HTR-8/SVneo (cell line): ENCODE results near the gene MED20.
"Not testable (repeated sequence)": the region's sequence is repeated elsewhere in the genome, so short reads cannot be mapped to it uniquely, and the experiment has no call there.

Experiments
- DNase-seq: peaks from one replicate; pipeline ENCODE4 v3.0.0; 2011; ENCODE audit warnings: low spot score, mixed read lengths; ENCODE audit not compliant: insufficient read length
- FAIRE-seq: peaks from 2 replicates; lab custom pipeline; 2011; peaks lifted over from hg19 to GRCh38; lab: Jason Lieb, UNC

Gene MED20

GRCh38 chr6:41920921-41921711, at the start of gene MED20, which contains the start of gene BYSL:
TSS of gene MED20 (minus strand) at chr6:41921139. CDS start at chr6:41921018, 121 bp downstream.
TSS of gene BYSL (plus strand) at chr6:41921499. CDS start at chr6:41921563, 64 bp downstream.
- DNase-seq (peak; percentile 95), FAIRE-seq (no peak)

DNA sequence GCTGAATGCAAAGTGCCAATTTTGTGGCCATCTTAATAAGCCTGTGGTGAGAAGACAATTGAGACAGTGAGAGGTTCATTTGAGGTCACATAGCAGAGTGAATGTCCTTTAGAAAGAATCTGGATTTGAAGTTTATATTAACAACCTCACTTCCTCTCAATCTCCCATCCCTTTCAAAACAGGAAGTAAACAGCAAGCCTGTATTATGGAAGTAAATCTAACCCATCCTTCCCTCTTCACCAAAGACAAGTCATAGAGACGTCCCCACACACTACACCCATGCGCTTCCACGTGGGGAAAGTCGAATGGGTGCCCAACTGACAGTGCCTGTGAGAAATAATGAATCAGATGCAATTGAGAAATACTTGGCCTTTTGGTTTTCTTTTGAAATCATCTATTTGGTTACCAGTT, 49.5 kb upstream of the MED20 start:
- peak; percentile 54 for DNase-seq
- FAIRE-seq, result no peak

DNA sequence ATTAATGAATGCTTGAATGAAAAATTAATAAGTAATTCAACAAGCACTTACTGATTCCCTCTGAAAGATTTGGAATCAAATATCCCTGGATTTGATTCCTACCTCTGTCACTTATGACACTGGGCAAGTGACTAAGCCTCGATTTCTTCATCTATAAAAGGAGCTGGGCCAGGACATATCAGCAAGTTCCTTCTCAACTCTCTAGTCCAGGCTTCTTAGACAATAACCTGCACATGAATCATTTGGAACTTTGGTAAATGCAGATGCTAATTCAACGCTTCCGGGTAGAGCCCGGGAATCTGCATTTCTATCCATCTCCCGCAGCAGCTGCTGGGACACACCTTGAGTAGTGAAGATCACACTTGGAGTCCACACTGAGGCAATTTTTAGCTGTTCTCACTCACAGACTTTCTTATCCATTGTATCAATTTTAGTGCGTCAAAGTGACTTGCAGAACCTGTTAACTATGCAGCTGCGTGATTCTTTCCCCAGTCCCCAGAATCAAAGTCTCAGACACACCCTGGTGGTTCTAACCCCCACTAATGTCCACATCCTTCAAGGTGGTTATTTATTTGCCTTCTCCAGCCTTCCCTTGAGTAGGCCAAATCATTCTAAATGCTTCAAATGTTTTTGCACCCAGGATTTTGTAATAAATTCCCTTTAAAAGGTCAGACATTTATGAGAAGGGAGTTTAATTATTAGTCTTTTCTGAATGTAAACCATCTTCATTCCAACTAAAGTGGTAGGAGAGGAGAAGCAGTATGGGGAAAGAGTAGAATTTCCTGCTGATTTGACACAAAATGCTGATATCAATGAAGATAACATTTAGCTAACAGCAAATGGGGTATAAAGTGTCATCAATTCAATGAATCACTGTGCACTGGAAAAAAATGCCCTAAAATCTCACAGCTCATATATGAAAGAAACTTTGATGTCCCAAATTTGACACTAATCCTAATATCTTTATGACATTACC, 46.7 kb upstream of the MED20 start:
- DNase-seq (no peak), FAIRE-seq (no peak)

GRCh38 chr6:41966961-41967311, 46.0 kb upstream of the MED20 start:
- FAIRE-seq (no peak), DNase-seq (peak; percentile 67)

- no peak for DNase-seq
- no peak for FAIRE-seq
Observed at GRCh38 chr6:41966214-41966920, 45.4 kb upstream of the MED20 start.

DNA sequence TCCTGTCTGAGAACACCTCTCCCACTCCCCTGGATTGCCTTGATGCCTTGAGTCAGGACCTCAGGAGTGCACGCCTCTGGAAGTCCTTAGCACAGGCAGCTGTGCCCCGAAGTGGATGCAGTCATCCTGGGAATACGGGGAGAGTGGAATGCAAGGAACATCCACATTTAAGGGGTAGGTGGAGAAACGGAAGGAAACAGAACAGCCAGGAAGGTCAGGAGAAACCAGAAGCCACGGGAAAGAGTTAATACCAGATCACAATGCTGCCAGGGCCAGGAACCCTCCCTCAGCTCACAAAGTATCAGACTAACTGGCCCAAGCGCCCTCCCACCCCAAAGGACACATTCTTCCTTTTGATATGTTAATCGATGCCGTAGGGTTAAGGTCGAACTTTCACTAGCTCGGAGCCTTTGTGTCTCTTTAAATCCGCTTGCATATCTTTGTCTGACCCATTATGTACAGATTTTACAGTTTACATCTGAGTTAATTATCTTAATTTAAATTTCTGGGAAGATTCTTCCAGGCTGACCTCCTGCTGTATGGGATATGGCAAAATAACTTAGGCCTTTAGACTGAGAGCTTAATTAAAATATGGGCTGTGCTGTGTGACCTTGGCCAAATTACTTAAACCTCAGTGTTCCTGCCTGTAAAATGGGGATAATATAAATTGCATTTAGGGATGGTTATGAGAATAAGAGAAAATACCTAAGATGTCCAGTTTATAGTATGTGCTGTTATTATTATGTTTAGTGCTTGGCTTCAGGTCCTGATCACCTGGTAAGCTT, 44.7 kb upstream of the MED20 start:
- no peak for DNase-seq

GRCh38 chr6:41964201-41964887, 43.4 kb upstream of the MED20 start:
- DNase-seq (no peak), FAIRE-seq (peak; percentile 81)

More for the DNA sequence above, 44.7 kb upstream of the MED20 start:
- FAIRE-seq, result no peak

- no peak for DNase-seq
- no peak for FAIRE-seq
Observed at GRCh38 chr6:41963371-41963770, 42.4 kb upstream of the MED20 start.

DNA sequence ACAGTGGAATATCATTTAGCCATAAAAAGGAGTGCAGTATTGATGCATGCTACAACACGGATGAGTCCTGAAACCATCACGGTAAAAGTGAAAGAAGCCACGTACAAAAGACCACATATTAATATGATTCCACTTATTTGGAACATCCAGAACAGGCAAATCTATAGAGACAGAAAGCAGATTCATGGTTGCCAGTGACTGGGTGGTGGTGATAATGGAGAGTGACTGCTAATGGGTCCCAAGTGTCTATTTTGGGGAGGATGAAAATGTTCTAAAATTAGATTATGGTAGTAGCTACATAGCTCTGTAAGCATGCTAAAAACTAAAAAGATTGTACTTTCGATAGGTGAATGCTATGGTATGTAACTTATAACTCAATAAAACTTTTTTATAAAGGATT, 39.1 kb upstream of the MED20 start:
- FAIRE-seq (no peak), DNase-seq (no peak)

GRCh38 chr6:41958022-41958856, 37.3 kb upstream of the MED20 start:
- FAIRE-seq (no peak), DNase-seq (no peak)

DNA sequence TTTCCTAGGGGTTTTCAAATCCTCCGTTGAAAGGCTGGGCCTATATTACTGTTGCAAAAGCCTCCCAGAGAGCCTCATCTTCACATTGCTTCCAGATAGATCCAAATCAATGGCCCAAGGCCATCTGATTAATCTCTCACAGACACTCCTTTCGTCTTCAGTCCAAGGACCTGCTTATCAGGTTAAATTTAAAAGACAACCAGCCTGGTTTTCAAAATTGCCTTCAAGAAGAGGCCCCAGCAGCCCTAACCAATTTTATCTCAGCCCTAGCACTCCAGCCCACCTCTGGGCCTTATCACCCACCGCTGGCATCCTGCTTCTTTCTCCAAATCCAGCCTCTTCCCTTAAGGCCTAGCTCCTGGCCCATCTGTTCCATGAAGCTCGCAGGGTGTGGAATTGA, 36.2 kb upstream of the MED20 start:
- no peak for FAIRE-seq

GRCh38 chr6:41955412-41955811, 34.5 kb upstream of the MED20 start:
- FAIRE-seq (no peak), DNase-seq (no peak)

More for the DNA sequence above, 36.2 kb upstream of the MED20 start:
- DNase-seq, result no peak

DNA sequence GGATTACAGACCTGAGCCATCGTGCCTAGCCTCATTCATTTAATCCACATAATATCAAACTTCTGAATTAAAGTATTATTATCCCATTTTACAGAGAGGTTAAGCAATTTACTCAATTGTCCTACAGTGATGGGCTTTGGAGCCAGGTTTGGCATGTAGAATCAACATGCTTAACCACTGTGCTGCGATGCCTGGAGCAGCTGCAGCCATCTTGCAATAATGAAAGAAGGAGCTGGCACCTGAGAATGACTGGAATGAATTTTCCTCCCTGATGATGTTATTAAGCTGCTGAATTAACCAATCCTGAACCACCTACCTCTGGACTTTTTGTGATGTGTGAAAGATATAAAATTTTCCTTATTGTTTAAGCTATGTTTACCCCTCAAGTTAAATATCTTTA, 33.7 kb upstream of the MED20 start:
- no peak for FAIRE-seq
- DNase-seq, result no peak

- DNase-seq (no peak), FAIRE-seq (no peak)
Observed at GRCh38 chr6:41947581-41948220, 26.8 kb upstream of the MED20 start.

DNA sequence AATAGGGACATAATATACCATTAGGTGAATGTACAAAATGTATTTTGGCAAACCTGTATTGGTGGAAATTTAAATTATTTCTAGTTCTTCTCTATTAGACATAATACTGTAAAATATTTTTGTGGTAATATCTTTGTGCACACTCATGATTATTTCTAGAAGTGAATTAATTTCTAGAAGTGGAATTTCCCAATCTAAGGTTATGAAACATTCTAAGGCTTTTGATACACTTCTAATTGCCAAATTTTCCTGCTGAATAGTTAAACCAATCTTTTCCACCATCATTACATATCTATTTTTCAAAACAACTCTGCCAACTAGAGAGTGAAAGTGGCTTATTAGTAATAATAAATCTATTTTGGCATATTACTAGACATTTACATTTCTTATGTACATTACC, 22.5 kb upstream of the MED20 start:
- no peak for DNase-seq
- no peak for FAIRE-seq

DNA sequence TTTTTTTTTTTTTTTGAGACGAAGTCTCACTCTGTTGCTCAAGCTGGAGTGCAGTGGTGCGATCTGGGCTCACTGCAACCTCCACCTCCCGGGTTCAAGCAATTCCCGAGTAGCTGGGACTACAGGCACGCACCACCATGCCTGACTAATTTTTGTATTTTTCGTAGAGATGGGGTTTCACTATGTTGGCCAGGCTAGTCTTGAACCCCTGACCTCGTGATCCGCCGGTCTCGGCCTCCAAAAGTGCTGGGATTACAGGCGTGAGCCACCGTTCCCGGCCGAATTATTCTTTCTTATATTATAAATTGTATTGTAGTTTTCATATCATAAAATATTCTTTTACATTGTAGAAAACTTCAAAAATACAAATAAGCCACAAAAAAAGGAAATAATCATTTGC, 21.9 kb upstream of the MED20 start:
- not testable (repeated sequence) for DNase-seq, FAIRE-seq

DNA sequence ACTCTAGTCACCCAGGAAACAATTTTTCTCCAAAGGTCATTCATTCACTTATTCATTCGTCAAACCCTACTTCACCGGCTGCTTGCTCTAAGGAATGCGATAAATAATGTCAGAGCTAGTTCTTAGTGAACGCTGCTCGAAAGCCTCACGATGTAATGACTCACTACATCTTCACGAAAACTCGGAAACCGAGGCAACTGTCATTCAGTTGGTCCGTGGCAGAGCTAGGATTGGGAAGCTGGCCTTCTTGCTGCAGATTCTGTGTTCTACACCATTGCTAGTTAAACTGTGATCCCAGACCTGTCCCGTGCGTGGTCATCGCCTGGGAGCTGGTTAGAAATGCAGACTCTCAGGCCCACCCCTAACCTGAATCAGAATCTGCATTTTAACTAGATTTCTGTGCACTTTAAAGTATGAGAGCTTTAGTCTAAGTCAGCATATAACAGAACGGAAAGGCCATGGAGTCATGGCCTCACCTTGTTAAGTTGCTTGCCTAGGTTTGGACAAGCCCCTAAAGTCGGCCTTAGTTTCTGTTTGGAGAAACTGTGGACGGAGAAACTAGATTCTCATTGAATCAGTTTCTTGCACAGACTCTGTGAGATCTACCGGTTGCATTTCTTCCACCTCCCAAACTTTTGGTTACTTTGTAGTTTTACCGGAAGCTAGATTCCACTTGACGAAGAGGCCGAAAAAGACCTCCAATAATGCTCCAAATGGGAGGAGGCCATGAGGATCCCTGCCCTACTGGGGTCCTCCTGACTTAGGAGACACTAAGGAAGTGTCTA, 21.3 kb upstream of the MED20 start:
- DNase-seq, result no peak
- FAIRE-seq, result no peak
